Mesenteric fat pad (tissue), 1 donor: ENCODE data around the gene CHCHD5. TPM values are rescaled to one million over a fixed set of nuclear protein-coding genes. Genes with fewer than 3 reads are reported as not detected.

Experiments
- DNase-seq: peaks from one replicate; pipeline ENCODE4 v3.0.0-alpha.2; 2020; ENCODE audit warnings: low spot score
- total RNA-seq: library from RNA; stranded (reverse); fragmentation: NEBNext Ultra II Directional; extraction: Animal tissue kit (Norgen Biotek cat#: 25700); gene quantifications from one replicate; pipeline ENCODE4 v1.2.1, GENCODE V29; 2021
- donor health status: DM: yes; HTN: yes; CAD: no.

CHCHD5 gene
- total RNA-seq, 1 donor from 2014 or later: 21.0 TPM

DNA sequence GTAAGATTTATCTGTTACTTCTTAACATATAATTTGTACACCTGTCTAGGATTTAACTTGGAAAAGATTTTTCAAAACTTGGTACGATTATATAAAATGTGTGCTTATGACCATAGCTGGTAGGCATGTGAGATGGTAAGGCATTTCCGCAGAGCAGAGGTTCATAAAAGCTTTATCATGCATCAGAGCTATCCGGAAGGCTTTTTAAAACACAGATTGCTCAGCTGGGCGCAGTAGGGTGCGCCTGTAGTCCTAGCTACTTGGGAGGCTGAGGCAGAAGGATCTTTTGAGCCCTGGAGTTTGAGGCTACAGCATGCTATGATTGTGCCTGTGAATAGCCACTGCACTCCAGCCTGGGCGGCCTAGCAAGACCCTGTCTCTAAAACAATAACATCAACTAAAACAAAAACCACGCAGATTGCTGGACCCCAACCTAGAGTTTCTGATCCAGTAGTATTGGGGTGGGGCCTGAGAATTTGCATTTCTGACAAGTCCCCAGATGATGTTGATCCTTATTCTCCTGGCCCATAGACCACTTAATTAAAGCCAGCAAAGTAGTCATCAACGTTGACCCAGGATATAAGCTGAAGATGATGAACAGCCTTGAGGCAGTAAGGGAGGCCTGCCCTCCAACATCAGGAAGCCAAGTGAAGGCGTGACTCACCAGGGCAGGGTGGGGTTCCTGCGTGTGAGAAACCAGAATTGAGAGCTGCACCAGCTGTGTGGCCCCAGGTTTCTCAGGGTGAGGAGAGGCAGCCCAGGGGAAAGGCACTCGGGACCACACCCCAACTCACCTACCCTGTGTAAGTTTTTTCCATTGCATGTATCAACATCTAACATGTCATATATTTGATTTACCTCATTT, 39.7 kb downstream of the CHCHD5 start:
- peak; percentile 86 for DNase-seq

DNA sequence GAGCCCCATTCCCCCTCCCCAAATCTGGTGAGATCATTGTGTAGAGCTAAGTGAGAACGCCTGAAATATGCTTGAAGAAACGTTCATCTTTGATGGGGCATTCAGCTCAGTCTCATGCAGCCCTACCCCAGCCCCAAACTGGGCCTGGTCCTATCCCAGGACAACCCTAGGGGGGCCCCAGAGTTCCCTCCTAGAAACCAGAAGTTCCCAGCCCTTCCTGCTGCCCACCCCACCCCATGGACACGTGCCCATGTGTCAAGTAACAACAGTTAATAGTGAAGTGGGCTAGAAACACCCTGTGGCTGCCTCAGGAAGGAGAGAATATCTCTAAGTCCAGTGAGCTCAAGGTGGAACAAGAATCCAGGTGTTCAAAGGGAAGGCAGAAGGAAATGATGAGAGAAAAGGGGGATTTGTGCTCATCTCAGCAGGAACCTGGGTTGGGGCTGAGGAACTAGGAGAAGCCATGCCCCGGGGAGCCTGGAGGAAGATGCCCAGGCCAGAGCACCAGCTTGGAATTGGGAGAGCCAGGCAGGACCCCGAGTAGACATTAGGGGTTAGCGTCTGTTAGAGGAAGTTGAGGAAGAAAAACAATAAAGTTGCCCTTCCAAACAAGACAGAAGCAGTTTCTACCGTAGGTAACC, 41.2 kb downstream of the CHCHD5 start:
- peak; percentile 43 for DNase-seq

DNA sequence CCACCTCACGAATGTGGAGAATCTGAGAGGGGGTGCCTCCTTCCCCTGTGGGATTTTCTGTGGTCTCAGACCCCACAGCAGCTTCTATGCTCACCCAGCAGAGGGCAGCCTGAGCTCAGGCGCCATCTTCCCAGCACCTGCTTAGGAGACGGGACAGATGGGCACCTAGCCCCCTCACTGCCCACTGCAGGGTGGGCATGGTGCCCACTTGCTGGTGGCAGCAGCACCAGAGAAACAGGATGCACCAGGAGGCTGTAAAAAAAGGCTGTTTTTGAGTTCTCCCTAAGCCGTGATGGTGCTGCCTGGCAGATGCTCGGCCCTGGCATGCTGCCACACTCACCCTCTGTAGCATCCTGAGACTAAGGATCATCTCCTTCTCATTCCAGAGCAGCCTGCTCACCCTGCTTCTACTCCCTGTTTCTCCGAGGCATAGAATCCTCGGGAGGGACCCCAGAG, 42.2 kb downstream of the CHCHD5 start:
- DNase-seq: peak; percentile 86

DNA sequence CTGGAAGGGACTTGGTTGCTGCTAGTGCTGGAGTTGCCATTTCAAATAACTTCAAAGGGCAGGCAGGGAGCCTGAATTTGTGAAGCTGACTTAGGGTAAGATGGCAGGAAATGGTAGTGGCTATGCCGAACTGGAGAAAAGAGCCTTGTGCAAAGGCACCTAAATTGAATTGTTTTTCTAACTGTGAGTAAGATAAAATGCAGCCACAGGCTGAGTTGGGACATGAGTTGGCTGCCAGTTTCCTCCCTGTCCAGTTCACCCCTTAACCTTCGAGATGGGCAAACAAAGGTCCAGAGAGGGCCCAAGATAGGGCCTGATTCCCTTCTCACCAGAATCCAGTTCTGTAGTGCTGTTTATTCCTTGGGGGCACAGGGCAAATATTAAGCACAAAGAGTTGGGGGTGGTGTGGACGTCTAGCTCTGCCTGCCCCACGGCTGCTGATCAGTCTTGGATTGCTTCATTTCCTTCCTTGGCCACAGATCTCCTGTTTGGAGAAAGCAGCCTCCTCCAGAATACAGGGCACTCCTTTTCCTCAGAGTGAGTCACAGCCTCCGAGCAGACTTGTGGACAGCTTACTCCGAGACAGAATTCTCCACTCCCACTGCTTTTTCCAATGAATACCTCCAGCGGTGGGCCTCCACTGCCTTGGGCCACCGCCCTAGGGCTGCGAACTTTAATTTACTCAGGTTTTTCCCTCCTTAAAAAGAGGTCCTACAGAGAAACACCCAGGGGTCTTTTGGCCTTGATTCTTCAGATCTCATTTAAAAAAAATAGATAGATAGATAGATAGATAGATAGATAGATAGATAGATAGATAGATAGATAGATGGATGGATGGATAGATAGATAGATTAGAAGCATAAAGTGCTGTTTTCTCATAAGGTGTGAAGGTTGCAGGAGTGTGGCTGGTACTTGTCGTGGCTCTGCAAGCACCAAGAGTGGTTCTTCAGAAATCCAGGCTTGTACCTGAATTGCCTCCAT, 42.9 kb downstream of the CHCHD5 start:
- DNase-seq: peak; percentile 79

DNA sequence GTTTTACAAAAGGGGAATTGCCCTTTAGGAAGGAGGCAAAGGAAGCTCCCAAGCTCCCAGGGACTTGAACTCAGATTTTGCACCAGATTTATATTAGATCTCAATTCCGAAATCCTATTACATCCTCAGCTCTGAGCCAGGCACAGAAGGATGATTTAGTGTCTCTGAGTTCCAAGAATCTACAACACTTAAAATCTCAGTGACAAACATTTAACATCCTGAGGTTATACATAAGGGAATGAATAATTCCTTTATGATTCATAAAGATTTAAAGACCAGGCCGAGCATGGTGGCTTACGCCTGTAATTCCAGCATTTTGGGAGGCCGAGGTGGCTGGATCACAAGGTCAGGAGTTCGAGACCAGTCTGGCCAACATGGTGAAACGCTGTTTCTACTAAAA, 44.8 kb downstream of the CHCHD5 start:
- no peak for DNase-seq

DNA sequence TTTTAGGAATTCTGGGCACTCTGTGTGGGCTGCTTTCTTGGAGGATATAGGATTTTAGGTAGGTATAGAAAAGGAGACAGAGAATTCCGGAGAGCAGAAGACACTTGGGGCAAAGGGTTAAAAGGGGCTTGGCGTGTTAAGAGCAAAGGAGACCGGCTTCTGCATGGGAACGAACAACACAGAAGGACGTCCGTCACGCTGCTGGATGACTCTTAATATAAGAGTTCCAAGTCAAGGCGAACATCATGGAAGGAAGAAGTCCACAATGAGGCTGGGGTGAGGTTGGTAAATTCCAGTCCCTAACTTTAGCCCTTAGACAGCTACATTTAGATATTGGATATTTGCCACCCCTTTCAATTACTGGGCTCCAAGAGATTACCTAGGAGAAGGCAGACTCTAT, 45.4 kb downstream of the CHCHD5 start:
- no peak for DNase-seq

DNA sequence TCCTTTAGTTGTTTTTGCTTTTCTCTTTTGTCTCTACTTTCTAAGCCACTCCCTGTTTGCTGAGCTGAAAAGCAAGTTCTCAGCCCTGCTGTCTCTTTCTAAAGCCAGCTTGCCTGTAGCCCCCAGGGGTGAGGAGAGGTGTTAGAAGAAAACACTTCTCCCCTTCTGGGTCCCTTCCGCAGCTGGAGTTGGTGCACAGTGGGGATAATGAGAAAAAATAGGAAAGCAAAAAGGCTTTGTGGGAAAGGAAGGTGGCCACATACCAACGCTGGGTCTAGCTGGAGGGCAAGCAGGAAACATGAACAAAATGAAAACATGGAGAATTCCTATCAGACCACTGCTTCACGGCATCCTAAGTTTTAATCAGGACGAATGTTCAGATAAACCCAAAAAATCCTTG, 45.9 kb downstream of the CHCHD5 start:
- no peak for DNase-seq

DNA sequence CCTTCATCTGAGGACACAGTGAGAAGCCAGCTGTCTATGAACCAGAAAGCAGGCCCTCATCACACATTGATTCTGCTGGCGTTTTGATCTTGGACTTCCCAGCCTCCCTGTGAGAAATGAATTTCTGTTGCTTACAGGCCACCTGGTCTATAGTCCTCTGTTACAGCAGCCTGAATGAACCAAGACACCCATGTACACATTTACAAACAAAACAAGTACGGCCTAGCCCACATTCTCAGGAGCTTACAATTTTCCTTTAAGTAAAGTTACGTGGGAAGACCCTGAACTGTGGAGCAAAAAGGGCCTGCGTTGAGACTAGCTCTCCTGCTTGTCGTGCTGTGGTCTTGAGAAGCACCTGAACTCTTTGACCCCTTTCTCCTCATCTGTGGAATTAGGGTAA, 49.3 kb downstream of the CHCHD5 start:
- no peak for DNase-seq

DNA sequence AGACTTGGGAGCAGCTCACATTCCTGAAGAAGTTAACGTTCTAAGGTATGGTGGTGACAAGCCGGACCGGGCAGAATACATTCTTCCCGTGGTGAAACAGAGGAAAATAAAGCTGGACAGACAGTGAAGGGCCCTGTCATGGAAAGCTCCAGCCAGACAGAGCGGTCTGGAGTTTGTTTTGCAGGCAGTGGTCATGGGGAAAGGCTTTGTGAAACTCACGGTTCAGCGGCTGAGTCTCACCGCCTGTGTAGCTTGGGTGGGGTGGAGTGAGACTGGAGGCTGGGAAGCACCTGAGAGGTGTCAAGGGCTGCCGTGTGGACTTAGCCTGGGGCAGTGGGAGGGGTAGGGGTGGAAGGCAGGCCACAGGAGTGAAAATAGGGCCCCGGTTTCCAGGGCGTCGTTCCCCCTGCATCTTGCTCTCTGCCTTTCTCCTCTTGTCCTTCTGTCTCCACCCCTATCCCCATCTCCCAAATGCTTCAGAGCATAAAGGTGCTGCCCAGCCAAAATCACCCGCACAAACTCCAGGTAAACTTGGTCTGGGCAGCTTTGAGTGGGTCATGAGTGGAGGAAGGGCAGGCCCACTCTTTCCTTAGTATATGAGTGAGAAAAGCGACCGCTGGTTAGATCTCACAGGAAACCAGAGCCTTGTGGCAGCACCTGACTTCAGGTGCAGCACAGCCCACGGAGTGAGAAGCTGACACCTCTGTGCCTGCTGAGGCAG, 49.9 kb downstream of the CHCHD5 start:
- no peak for DNase-seq

DNA sequence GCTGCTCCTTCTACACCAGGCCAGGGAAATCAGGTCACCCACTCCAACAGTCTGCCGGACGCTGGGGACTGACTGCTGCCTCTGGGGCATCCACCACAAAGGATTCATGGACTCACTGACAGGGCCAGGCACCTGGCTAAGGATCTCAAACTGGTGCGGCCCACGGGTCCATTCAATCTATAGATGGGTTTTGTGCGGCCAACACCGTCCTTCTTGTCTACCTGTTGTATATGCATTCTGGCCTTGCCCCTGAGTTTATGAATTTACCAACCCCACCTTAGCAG, 50.4 kb downstream of the CHCHD5 start:
- DNase-seq: no peak

DNA sequence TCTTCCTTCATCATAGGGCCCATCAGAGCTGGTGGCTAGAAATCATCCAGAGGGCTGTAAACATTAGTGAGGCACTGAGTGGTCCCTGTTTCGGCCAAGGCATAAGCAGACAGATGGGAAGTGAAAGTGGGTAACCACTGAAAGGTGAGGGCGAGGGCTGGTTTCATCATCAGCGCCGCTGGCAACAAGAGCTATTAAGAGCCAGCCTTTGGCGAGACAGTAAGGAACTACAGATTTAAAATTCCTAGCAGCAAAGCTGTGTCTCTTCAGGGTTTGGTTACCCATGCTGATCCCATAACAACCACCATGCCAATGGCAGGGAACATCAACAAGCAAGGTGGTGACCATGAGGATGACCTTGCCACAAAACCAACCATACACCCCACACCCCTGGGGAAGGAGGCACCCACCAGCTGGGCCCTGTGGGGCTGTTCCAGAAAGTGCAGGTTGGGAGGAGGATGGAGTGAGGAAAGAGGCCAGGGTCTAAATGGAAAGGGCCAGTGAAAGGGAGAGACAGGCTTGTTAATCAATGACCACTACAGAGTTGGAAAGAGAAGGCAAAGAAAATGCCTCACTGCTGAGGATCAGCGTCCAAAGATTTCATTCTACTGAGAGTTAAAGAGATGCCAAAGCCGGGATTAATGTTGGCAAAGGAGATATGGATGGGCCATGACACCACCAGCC, 52.3 kb downstream of the CHCHD5 start:
- no peak for DNase-seq

DNA sequence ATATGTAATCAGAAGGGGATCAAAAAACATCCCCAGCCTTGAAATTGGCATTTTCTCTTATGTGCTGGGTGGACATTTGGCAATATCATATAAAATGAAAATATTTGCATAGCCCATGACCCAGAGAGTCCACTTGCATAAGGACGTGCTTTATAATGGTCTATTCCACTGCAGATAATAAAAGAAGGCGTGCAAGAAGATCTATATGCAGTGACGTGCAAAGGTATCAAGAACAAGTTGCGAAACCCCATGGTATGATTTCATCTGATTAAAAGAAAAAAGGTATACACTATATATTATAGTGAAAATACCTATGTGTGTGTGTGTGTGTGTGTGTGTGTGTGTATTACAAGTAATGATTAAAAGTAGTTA, 52.9 kb downstream of the CHCHD5 start:
- no peak for DNase-seq

Other genes with a start within 250 kb of the CHCHD5 start
- gene RGPD8, start 151.0 kb upstream of the CHCHD5 start, total RNA-seq: 21.6 TPM
- 40.0 TPM for gene TTL, start 102.5 kb upstream of the CHCHD5 start, total RNA-seq
- 20.3 TPM for gene POLR1B, start 42.1 kb upstream of the CHCHD5 start, total RNA-seq
- 46.5 TPM for gene SLC20A1, start 61.3 kb downstream of the CHCHD5 start, total RNA-seq
- gene NT5DC4, start 136.4 kb downstream of the CHCHD5 start, total RNA-seq: not detected
- gene CKAP2L, start 180.0 kb downstream of the CHCHD5 start, total RNA-seq: not detected
- gene IL1A, start 199.9 kb downstream of the CHCHD5 start, total RNA-seq: not detected